HG03439 (cell line): ENCODE data around the gene PIK3CA.
"Not testable (repeated sequence)": the region's sequence is repeated elsewhere in the genome, so short reads cannot be mapped to it uniquely, and the experiment has no call there.

Experiments
- ATAC-seq: cut with Tn5 transposase; IDR thresholded peaks from one replicate; pipeline ENCODE4 v1.9.1; 2021; ENCODE audit warnings: mild to moderate bottlenecking, moderate library complexity; ENCODE audit not compliant: unreplicated experiment

The PIK3CA gene

GRCh38 chr3:179147873-179148615 is at the start of gene PIK3CA:
TSS of gene PIK3CA (plus strand) at chr3:179148357. CDS start at chr3:179198826, 50,469 bp downstream.
- peak; percentile 83 for ATAC-seq

DNA sequence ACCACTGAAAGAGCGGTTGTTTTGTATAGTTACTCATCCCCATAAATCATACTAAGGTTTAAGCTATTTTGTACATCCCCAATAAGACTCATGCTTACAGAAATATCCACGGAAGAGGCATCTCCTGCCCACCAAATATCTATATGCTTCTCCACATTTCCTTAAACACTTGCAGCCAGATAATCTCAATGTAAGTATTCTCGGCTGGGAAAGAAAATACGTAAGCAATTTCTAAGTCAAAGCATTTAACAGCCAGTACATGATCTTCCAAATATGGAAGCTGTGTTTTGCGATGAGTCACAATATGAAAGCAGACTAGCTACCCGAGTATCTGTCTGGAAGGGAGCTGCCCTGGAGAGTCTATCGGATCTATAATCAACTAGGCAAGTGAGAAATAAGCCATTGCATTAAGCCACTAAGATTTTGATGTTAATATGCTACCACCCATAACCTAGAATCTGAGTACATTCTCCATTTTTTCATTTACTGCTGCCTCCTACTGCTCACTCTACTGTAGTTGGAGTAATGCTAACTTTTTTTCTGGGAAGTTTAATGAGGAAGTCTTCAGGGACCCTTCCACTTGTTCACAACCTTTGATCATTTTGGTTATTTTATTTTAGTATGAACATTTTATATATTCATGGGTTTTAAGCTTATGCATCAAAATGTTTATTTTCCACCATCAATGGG is 49.6 kb upstream of the PIK3CA start:
- ATAC-seq = no peak

DNA sequence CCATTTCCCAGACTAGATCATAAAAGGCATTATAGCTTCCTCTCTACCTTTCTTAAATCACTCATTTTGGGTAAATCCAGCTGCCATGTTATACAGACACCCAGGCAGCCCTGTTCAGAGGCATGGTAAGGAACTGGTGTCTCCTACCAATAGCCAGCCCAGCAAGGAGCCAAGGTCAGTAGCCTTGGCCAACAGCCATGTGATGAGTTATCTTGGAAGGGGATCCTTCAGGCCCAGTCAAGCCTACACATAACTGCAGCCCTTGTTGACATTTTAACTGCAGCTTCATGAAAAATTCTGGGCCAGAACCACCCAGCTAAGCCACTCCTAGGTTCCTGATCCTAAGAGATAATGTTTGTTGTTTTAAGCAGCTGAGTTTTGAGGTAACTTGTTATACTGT is 47.5 kb upstream of the PIK3CA start:
- ATAC-seq = no peak

DNA sequence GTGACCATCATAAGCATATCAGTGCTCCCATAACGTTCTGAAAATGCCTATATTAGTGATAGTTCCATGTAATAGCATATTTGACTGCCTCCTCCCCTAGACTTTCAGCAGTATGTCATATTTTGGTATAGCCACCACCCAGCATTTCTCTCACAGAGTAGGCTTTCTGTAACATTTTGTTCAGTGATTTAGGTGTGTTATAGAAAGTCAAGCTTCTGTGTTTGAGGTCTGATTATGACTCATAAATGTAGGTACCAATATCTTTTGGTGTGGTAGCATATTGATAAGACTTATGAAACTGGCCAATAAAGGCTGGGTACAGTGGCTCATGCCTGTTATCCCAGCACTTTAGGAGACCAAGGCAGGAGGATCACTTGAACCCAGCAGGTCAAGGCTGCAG is 42.3 kb upstream of the PIK3CA start:
- ATAC-seq = no peak

- ATAC-seq = no peak
These were observed 40.5 kb upstream of the PIK3CA start for GRCh38 chr3:179107617-179108016.

GRCh38 chr3:179108086-179108485 is 40.1 kb upstream of the PIK3CA start:
- ATAC-seq = no peak

GRCh38 chr3:179113903-179114302 is 34.3 kb upstream of the PIK3CA start:
- no peak for ATAC-seq

DNA sequence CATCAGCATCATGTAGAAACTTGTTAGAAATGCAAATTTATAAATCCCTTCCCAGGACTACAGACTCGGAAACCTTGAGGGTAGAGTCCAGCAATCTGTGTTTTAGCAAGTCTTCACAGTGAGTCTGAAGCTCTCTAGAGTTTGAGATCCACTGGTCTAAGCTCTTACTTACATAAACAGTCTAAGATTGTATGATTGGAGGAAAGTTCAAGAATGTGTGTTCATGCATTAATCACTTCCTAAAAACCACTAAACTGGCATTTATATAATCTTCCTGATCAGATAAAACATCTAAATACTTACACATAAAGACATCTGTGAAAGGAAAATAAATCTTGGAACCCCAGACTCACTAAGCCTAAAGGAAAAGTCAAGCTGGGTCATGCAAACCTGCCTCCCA is 32.7 kb upstream of the PIK3CA start:
- ATAC-seq = not testable (repeated sequence)

- ATAC-seq = no peak
These were observed 31.3 kb upstream of the PIK3CA start for GRCh38 chr3:179116816-179117215.

DNA sequence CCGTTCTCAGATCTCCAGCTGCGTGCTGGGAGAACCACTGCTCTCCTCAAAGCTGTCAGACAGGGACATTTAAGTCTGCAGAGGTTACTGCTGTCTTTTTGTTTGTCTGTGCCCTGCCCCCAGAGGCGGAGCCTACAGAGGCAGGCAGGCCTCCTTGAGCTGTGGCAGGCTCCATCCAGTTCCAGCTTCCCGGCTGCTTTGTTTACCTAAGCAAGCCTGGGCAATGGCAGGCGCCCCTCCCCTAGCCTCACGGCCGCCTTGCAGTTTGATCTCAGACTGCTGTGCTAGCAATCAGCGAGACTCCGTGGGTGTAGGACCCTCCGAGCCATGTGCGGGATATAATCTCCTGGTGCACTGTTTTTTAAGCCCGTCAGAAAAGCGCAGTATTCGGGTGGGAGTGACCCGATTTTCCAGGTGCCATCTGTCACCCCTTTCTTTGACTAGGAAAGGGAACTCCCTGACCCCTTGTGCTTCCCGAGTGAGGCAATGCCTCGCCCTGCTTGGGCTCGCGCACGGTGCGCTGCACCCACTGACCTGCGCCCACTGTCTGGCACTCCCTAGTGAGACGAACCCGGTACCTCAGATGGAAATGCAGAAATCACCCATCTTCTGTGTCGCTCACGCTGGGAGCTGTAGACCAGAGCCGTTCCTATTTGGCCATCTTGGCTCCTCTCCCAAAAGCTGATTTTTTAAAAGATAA is 15.8 kb upstream of the PIK3CA start:
- ATAC-seq = not testable (repeated sequence)

DNA sequence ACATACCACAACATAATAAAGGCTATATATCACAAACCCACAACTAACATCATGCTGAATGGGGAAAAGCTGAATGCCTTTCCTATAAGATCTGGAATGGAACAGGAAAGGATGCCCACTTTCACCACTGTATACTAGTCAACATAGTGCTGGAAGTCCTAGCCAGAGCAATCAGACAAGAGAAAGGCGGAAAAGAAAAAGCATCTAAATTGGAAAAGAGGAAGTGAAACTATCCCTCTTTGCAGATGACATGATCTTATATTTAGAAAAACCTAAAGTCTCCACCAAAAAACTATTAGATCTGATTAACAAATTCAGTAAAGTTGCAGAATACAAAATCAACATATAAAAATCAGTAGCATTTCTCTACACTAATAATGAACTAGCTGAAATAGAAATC is 14.6 kb upstream of the PIK3CA start:
- no peak for ATAC-seq

DNA sequence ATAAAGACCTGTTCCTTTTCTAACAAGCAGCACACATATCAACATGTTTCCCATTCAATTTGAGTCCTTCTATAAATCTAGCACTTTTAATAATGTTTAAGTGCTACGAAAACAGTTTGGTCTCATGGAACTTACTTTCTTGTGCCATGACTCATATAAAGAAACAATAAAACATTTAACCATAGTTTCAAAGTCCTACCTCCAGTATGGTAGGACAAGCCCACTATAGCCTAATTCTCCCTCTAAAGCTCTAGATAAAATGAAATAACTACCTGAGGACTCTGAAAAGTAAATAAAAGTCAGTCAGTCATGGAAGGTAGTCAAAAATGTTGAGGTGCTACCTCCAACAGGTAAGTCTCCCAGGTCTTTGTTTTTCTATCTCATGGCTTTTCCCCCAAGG is 12.0 kb upstream of the PIK3CA start:
- no peak for ATAC-seq

DNA sequence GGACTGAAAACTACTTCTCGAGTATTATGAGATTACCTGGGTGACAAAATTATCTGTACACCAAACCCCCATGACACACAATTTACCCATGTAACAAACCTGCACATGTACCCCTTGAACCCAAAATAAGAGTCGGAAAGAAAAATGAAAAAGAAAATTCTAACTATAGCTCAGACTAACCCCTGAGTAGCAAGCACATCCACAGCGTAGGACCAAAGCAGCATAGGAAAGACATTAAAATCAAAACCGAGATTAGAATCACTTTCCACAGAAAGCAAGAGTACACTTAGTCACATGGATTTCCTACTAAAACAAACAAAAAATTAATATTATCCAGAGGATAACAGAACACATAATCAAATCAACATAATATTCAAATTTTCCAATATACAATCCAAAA is 6.3 kb upstream of the PIK3CA start:
- no peak for ATAC-seq

- ATAC-seq = peak; percentile 38
These were observed 1.1 kb upstream of the PIK3CA start for GRCh38 chr3:179146911-179147513.

DNA sequence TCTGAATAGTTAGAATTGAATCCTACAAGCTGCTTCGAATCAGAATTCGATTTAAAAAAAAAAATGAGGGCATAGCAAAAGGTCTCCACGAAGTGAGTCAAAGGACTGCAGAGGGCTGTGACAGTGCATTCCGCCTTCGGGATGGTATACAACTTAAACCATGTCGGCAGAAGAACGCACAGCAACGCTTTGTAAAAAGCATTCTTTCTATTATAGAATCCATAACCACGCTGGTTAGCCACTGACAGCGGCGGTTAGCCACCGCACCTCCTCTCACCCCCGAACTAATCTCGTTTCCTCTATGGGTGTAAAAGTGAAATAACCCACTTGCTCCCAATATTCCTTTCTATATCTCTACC is 664 bp upstream of the PIK3CA start:
- peak; percentile 45 for ATAC-seq

GRCh38 chr3:179148616-179149405 is 654 bp downstream of the PIK3CA start:
- peak; percentile 31 for ATAC-seq

GRCh38 chr3:179149406-179149867 is 1.3 kb downstream of the PIK3CA start:
- ATAC-seq = no peak

- ATAC-seq = no peak
These were observed 1.8 kb downstream of the PIK3CA start for GRCh38 chr3:179149951-179150350.

GRCh38 chr3:179150610-179151009 is 2.5 kb downstream of the PIK3CA start:
- ATAC-seq = no peak

GRCh38 chr3:179151474-179151873 is 3.3 kb downstream of the PIK3CA start:
- no peak for ATAC-seq

DNA sequence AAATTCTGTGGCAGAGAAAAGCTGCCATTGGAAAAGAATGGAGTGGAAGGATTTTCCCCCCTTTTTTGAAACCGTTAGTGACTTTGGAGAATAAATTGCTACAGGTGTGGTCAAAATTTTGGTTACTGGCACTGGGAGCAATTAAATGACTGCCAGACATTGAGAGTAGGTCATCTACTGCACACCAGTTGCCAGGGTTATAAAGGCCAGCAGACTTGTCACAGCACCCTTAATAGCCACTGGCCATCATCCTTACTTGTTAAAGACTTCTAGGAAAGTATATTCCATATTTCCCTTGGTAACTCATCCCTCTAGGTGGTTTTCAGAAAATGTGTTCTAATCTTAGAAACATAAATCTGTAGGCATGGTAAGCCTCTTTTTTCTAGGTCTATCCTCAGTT is 8.0 kb downstream of the PIK3CA start:
- ATAC-seq = no peak
